Neural cell (in vitro differentiated cells): ENCODE data around the gene ADGRG6. TPM values are rescaled to one million over a fixed set of nuclear protein-coding genes. Genes with fewer than 3 reads are reported as not detected.

Experiments used
- H2AFZ ChIP-seq: fragments of 200-600, 300-800 bp; sonication (generic), shearing (Covaris generic); 2 replicates; pipeline ENCODE4 v1.6.0; 2014; ENCODE audit warnings: low read depth, mild to moderate bottlenecking, antibody characterized with exemption, low read length, moderate library complexity
- H3F3A ChIP-seq: fragments of 200-600 bp; shearing (Covaris generic); 2 replicates; pipeline ENCODE4 v1.6.1; 2016; ENCODE audit warnings: mild to moderate bottlenecking, moderate library complexity, mixed read lengths, antibody characterized with exemption, low read length; ENCODE audit not compliant: insufficient read depth, poor library complexity, severe bottlenecking
- H3K27ac ChIP-seq: fragments of 200-600, 300-800 bp; sonication (generic), shearing (Covaris generic); 2 replicates; pipeline ENCODE4 v1.5.1; 2014; ENCODE audit warnings: mild to moderate bottlenecking, low read length, moderate library complexity
- H3K27me3 ChIP-seq: fragments of 300-800, 200-600 bp; sonication (generic), shearing (Covaris generic); 2 replicates; pipeline ENCODE4 v1.6.0; 2014; ENCODE audit warnings: mild to moderate bottlenecking, low read depth, low read length, moderate library complexity; ENCODE audit not compliant: insufficient read depth
- H3K36me3 ChIP-seq: fragments of 300-800, 200-600 bp; sonication (generic), shearing (Covaris generic); 2 replicates; pipeline ENCODE4 v1.5.1; 2014; ENCODE audit warnings: mild to moderate bottlenecking, antibody characterized with exemption, low read length, moderate library complexity; ENCODE audit not compliant: insufficient read depth
- H3K4me2 ChIP-seq: fragments of 300-800, 200-600 bp; sonication (generic), shearing (Covaris generic); 2 replicates; pipeline ENCODE4 v1.6.0; 2014; ENCODE audit warnings: mild to moderate bottlenecking, low read length
- H3K4me3 ChIP-seq: fragments of 300-800, 200-600 bp; sonication (generic), shearing (Covaris generic); 2 replicates; pipeline ENCODE4 v1.5.1; 2014; ENCODE audit warnings: mild to moderate bottlenecking, low read length, moderate library complexity
- H3K79me2 ChIP-seq: fragments of 200-600 bp; shearing (Covaris generic); replicated peaks from 2 replicates; pipeline ENCODE4 v1.6.0; 2014; ENCODE audit warnings: mild to moderate bottlenecking, low read length, moderate library complexity; ENCODE audit not compliant: insufficient read depth
- H3K9ac ChIP-seq: fragments of 300-800, 200-600 bp; sonication (generic), shearing (Covaris generic); 2 replicates; pipeline ENCODE4 v1.6.1; 2016; ENCODE audit warnings: mild to moderate bottlenecking, low read length, mixed read lengths
- H3K9me2 ChIP-seq: fragments of 200-600 bp; shearing (Covaris generic); 2 replicates; pipeline ENCODE4 v1.6.1; 2016; ENCODE audit warnings: mild to moderate bottlenecking, low read length, mixed read lengths; ENCODE audit not compliant: insufficient read depth
- H3K9me3 ChIP-seq: fragments of 200-600, 300-800 bp; sonication (generic), shearing (Covaris generic); 2 replicates; pipeline ENCODE4 v1.6.1; 2016; ENCODE audit warnings: mild to moderate bottlenecking, mixed run types, low read length, moderate library complexity, mixed read lengths
- H4K20me1 ChIP-seq: fragments of 200-600 bp; shearing (Covaris generic); 2 replicates; pipeline ENCODE4 v1.6.1; 2016; ENCODE audit warnings: mild to moderate bottlenecking, mixed run types; ENCODE audit not compliant: insufficient read depth
- CTCF ChIP-seq: fragments of 450-650 bp; IDR thresholded peaks from 2 replicates; pipeline ENCODE4 v1.5.1; 2014; ENCODE audit warnings: antibody characterized with exemption, mild to moderate bottlenecking, moderate library complexity; ENCODE audit not compliant: poor library complexity, severe bottlenecking
- EP300 ChIP-seq: fragments of 450-650 bp; conservative IDR thresholded peaks from 2 replicates; pipeline ENCODE4 v1.6.1; 2014; ENCODE audit warnings: antibody characterized with exemption, mild to moderate bottlenecking, moderate library complexity; ENCODE audit not compliant: poor library complexity, severe bottlenecking
- EZH2 ChIP-seq: fragments of 200-600, 300-800 bp; shearing (Covaris generic), sonication (generic); IDR thresholded peaks from 2 replicates; pipeline ENCODE4 v1.6.1; 2014; ENCODE audit warnings: antibody characterized with exemption, low read length, borderline replicate concordance, mild to moderate bottlenecking; ENCODE audit not compliant: insufficient read depth, poor library complexity, severe bottlenecking
- MXI1 ChIP-seq: fragments of 450-650 bp; conservative IDR thresholded peaks from 2 replicates; pipeline ENCODE4 v1.6.1; 2014; ENCODE audit warnings: antibody characterized with exemption, mild to moderate bottlenecking; ENCODE audit not compliant: poor library complexity, severe bottlenecking
- POLR2AphosphoS5 ChIP-seq: IDR thresholded peaks from 2 replicates; pipeline ENCODE4 v1.6.1; 2012
- RAD21 ChIP-seq: fragments of 450-650 bp; conservative IDR thresholded peaks from 2 replicates; pipeline ENCODE4 v1.6.1; 2014; ENCODE audit warnings: antibody characterized with exemption, mild to moderate bottlenecking, moderate library complexity
- REST ChIP-seq: IDR thresholded peaks from 2 replicates; pipeline ENCODE4 v1.6.1; 2012; ENCODE audit warnings: borderline replicate concordance
- SMC3 ChIP-seq: fragments of 450-650 bp; conservative IDR thresholded peaks from 2 replicates; pipeline ENCODE4 v1.6.1; 2014; ENCODE audit warnings: antibody characterized with exemption, mild to moderate bottlenecking, moderate library complexity; ENCODE audit not compliant: poor library complexity
- TAF1 ChIP-seq: IDR thresholded peaks from 2 replicates; pipeline ENCODE4 v1.6.1; 2012; ENCODE audit warnings: low read depth
- polyA plus RNA-seq: library from polyadenylated mRNA; depleted of rRNA; stranded (reverse); fragments of >200 nt; gene quantifications from 2 replicates; pipeline ENCODE4 v1.2.3, GENCODE V29; 2014

The ADGRG6 gene
- polyA plus RNA-seq, 1 donor from 2014 or later, result 0.37 TPM

GRCh38 chr6:142481466-142481865 lies 179.7 kb downstream of the ADGRG6 start:
- Histone ChIP-seq H2AFZ (no peak overlapping the region), H3K9ac (no peak overlapping the region), H4K20me1 (no peaks in the 10 kb centered on the region), H3K4me2 (no peak overlapping the region), H3K4me3 (no peak overlapping the region), H3K27ac (no peak overlapping the region), H3K9me3 (no peaks in the 10 kb centered on the region), H3K36me3 (no peaks in the 10 kb centered on the region), H3K9me2 (no peaks in the 10 kb centered on the region), H3K27me3 (no peaks in the 10 kb centered on the region), H3F3A (no peaks in the 10 kb centered on the region), H3K79me2 (no peaks in the 10 kb centered on the region)
- no peak for TF ChIP-seq MXI1
- no peak for TF ChIP-seq EZH2
- TF ChIP-seq SMC3, result no peak
- TF ChIP-seq REST, result no peak
- TF ChIP-seq TAF1, result no peak
- no peak for TF ChIP-seq EP300
- no peak for TF ChIP-seq POLR2AphosphoS5
- TF ChIP-seq CTCF, result no peak
- no peak for TF ChIP-seq RAD21

GRCh38 chr6:142482249-142482648 lies 180.4 kb downstream of the ADGRG6 start:
- no peak overlapping the region for H3K4me3 ChIP-seq
- H3K4me2 ChIP-seq, result no peak overlapping the region
- no peak for TF ChIP-seq TAF1
- TF ChIP-seq RAD21, result no peak
- TF ChIP-seq REST, result no peak
- no peak for TF ChIP-seq CTCF
- TF ChIP-seq MXI1, result no peak
- H3K27me3 ChIP-seq, result no peaks in the 10 kb centered on the region
- no peak overlapping the region for H3K9ac ChIP-seq
- H3K9me3 ChIP-seq, result no peaks in the 10 kb centered on the region
- H2AFZ ChIP-seq, result no peak overlapping the region
- no peak overlapping the region for H3K27ac ChIP-seq
- H3F3A ChIP-seq, result no peaks in the 10 kb centered on the region
- H3K36me3 ChIP-seq, result no peaks in the 10 kb centered on the region
- H3K79me2 ChIP-seq, result no peaks in the 10 kb centered on the region
- no peaks in the 10 kb centered on the region for H3K9me2 ChIP-seq
- H4K20me1 ChIP-seq, result no peaks in the 10 kb centered on the region
